BJ (cell line): ENCODE results near the gene AP3B1. TPM values are rescaled to one million over a fixed set of nuclear protein-coding genes. Genes with fewer than 3 reads are reported as not detected.

Experiments used
- CTCF ChIA-PET: fragments of 350-600 bp; formaldehyde crosslinking; extraction: SDS; loops from one replicate; lab custom pipeline; 2021; ENCODE audit warnings: antibody characterized with exemption, inconsistent platforms; lab: Yijun Ruan, JAX
- POLR2A ChIA-PET: fragments of 300-600 bp; sonication (Branson Sonifier 250); formaldehyde crosslinking; extraction: SDS; loops from one replicate; lab custom pipeline; 2021; ENCODE audit warnings: antibody characterized with exemption; lab: Charles Lee
- DNase-seq: peaks from one replicate; pipeline ENCODE4 v3.0.0-alpha.2; 2011; ENCODE audit warnings: low read depth
- H3K27me3 ChIP-seq: 2 replicates; pipeline ENCODE4 v1.6.0; 2011; ENCODE audit warnings: low read length; ENCODE audit not compliant: control insufficient read depth, insufficient read depth
- H3K36me3 ChIP-seq: 2 replicates; pipeline ENCODE4 v1.5.1; 2011; ENCODE audit warnings: low read length; ENCODE audit not compliant: control insufficient read depth, insufficient read depth
- H3K4me3 ChIP-seq: 2 replicates; pipeline ENCODE4 v1.5.1; 2011; ENCODE audit warnings: low read depth, mild to moderate bottlenecking, control low read depth, low read length
- polyA plus RNA-seq: library from polyadenylated mRNA; depleted of rRNA; stranded (reverse); fragments of >200 nt; gene quantifications from 2 replicates; pipeline ENCODE4 v1.2.3, GENCODE V29; 2011
- TF ChIP-seq, protein P1 (sequence below): IDR thresholded peaks from 2 replicates; pipeline ENCODE4 v1.5.1; 2011; ENCODE audit warnings: low read depth, mild to moderate bottlenecking, control low read depth, inconsistent platforms, low read length, moderate library complexity; ENCODE audit not compliant: insufficient read depth

AP3B1 gene
- polyA plus RNA-seq, 1 experiment: 23.9 TPM

DNA sequence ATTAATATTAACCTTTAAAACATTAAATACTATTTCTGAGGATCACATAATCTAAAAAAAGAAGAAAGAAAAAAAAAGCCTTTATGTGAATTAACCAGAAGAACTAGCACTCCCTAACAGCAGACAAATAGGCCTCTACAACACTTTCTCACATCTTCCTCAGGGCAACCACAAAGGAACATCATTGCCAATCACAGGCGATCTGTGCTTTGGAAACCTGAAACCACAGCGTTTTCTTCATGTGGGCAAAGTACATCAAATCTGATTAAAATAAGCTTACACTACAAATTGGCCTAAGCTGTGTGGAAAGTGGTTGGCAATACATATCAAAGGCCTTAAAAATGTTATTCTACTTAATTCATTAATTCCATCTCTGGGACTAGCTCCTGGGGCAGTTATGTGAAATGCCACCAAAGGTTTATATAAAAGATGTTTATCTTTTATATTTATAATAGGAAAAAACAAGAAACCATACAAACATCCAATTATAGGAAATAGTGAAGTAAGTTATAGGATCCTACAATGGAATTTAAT lies 333.6 kb downstream of the AP3B1 start:
- TF ChIP-seq, protein P1, sequence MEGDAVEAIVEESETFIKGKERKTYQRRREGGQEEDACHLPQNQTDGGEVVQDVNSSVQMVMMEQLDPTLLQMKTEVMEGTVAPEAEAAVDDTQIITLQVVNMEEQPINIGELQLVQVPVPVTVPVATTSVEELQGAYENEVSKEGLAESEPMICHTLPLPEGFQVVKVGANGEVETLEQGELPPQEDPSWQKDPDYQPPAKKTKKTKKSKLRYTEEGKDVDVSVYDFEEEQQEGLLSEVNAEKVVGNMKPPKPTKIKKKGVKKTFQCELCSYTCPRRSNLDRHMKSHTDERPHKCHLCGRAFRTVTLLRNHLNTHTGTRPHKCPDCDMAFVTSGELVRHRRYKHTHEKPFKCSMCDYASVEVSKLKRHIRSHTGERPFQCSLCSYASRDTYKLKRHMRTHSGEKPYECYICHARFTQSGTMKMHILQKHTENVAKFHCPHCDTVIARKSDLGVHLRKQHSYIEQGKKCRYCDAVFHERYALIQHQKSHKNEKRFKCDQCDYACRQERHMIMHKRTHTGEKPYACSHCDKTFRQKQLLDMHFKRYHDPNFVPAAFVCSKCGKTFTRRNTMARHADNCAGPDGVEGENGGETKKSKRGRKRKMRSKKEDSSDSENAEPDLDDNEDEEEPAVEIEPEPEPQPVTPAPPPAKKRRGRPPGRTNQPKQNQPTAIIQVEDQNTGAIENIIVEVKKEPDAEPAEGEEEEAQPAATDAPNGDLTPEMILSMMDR: no peak
- POLR2A ChIA-PET: no interaction called here
- Histone ChIP-seq H3K27me3 (peaks cover 15% of the 10 kb centered on the region), H3K36me3 (no peaks in the 10 kb centered on the region), H3K4me3 (no peak overlapping the region)
- CTCF ChIA-PET: no interaction called here
- DNase-seq: no peak

- Histone ChIP-seq H3K4me3 (no peak overlapping the region), H3K36me3 (no peaks in the 10 kb centered on the region), H3K27me3 (peaks cover 15% of the 10 kb centered on the region)
- TF ChIP-seq, protein P1: no peak
- ChIA-PET CTCF (no interaction called here), POLR2A (no interaction called here)
- no peak for DNase-seq
Observed at GRCh38 chr5:77960305-77960704, 334.2 kb downstream of the AP3B1 start.

- TF ChIP-seq, protein P1: no peak
- Histone ChIP-seq H3K27me3 (peaks cover 13% of the 10 kb centered on the region), H3K4me3 (no peak overlapping the region), H3K36me3 (no peaks in the 10 kb centered on the region)
- POLR2A ChIA-PET: interaction anchor here (0.5 to 0.6 kb wide), 2 partner anchors 79 to 1175 kb away, joined by 5 read pairs; no protein-coding TSS in a partner anchor
- CTCF ChIA-PET: interaction anchor here (0.6 kb wide), 1 partner anchor 312 kb away, joined by 3 read pairs; no protein-coding TSS in a partner anchor
- no peak for DNase-seq
Observed at GRCh38 chr5:77958642-77959330, 335.7 kb downstream of the AP3B1 start.

DNA sequence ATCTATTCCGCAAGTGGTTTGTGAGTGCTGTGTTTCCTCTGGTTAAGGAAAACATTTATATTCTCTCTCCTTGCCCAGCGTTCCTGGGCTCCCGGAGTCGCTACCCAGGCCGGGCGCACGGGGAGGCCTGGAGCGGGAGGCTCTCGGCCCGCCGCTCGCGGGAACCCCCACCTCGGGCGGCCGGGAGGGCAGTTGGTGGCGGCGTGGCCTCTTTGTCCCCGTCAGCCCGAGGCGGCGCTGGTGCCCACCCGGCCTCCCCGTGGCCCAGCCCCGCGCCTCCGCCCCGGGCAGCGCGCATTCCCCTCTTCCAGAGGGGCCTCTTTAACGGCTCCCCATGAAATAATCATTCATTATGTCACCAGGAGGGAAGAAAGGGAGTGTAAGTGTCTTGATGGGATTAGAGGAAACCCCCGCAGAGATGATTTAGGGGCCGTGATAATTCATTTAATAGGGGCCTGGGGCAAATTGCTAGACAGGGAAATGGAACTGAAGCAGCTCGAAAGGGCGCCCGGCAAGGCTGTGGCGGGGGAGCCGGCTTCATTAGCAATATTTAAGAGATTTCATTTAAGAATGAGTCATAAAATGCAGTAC lies 336.5 kb downstream of the AP3B1 start:
- ChIA-PET CTCF (interaction anchor here (0.6 kb wide), 1 partner anchor 945 kb away, joined by 3 read pairs; no protein-coding TSS in a partner anchor), POLR2A (interaction anchor here (0.5 kb wide), 1 partner anchor 78 kb away, joined by 5 read pairs; no protein-coding TSS in a partner anchor)
- TF ChIP-seq, protein P1: no peak
- H3K36me3 ChIP-seq: no peaks in the 10 kb centered on the region
- H3K4me3 ChIP-seq: no peak overlapping the region
- peaks cover 13% of the 10 kb centered on the region for H3K27me3 ChIP-seq
- no peak for DNase-seq

DNA sequence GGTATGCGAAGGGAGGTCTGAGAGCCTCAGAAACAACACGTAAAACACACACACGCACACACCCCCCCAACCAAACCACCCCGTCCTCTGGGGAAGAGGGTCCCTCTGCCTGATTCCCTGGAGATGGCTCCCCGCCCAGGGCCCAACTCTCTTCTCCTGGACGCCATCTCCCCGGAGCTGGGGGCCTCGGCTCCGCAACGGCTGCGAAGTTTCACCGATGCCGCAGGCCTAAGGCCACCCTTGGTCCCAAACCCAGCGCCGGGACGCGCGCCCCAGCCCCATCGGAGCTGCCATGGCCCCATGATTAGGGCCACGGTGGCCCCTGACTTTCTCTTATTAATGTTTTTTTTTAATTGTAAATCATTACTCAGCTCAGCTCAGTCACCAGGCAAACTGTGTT lies 337.0 kb downstream of the AP3B1 start:
- TF ChIP-seq, protein P1: no peak

More for the DNA sequence above, 337.0 kb downstream of the AP3B1 start:
- Histone ChIP-seq H3K4me3 (no peak overlapping the region), H3K36me3 (no peaks in the 10 kb centered on the region), H3K27me3 (peaks cover 13% of the 10 kb centered on the region)
- CTCF ChIA-PET: interaction anchor here (0.6 to 1.0 kb wide), 2 partner anchors 18 to 944 kb away, joined by 3 read pairs; no protein-coding TSS in a partner anchor
- no peak for DNase-seq
- POLR2A ChIA-PET: no interaction called here
